ENCODE data around the gene PER3.

DNA sequence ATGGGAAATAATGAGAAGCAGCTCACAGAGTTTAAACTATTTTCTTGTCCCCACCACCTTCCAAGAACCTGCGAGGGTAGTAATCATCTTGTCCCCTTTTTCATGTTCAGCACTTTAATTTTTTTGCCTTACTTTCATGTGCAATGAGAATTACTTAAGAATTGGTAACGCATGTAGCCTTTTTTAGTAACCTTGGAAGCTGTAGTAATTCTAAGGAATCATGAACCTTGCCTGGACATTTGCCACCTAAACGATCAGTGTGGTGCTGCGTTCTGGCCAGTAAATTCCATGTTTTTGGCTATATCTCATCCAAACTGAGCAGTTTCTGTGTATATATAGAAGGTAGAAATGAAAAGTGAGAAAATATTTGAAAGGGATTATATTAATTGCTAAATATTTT, 16.9 kb upstream of the PER3 start:
- TF ChIP-seq, protein P1, sequence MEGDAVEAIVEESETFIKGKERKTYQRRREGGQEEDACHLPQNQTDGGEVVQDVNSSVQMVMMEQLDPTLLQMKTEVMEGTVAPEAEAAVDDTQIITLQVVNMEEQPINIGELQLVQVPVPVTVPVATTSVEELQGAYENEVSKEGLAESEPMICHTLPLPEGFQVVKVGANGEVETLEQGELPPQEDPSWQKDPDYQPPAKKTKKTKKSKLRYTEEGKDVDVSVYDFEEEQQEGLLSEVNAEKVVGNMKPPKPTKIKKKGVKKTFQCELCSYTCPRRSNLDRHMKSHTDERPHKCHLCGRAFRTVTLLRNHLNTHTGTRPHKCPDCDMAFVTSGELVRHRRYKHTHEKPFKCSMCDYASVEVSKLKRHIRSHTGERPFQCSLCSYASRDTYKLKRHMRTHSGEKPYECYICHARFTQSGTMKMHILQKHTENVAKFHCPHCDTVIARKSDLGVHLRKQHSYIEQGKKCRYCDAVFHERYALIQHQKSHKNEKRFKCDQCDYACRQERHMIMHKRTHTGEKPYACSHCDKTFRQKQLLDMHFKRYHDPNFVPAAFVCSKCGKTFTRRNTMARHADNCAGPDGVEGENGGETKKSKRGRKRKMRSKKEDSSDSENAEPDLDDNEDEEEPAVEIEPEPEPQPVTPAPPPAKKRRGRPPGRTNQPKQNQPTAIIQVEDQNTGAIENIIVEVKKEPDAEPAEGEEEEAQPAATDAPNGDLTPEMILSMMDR (conservative IDR thresholded peaks at IDR 0.05; ENCODE audit: low read depth, low read length), result no peak
- TF ChIP-seq EZH2phosphoT487 (IDR thresholded peaks at IDR 0.05; ENCODE audit: borderline replicate concordance, low read length) (no peak), EZH2 (IDR thresholded peaks at IDR 0.05; ENCODE audit: low read length, unreplicated experiment) (no peak)

All from PC-3 (cell line).